HL-60 (cell line): Measurements from ENCODE around the gene TTC16.
A peak's percentile ranks its signal among the peaks of the same experiment; 100 is the strongest.

ENCODE experiments used
- DNase-seq, 2 experiments: peaks; one replicate each; pipeline ENCODE4 v3.0.0-alpha.2; 2010 to 2020; ENCODE audit warnings: low read depth in 1 of 2, low spot score in 1 of 2
- H3K27ac ChIP-seq: fragments of 250-450 bp; sonication (Bioruptor Pico); replicated peaks from 2 replicates; pipeline ENCODE4 v1.5.1; 2020; ENCODE audit warnings: mild to moderate bottlenecking, moderate library complexity
- H3K27me3 ChIP-seq: fragments of 250-450 bp; sonication (Bioruptor Pico); 2 replicates; pipeline ENCODE4 v1.5.1; 2021; ENCODE audit warnings: mild to moderate bottlenecking, moderate library complexity; ENCODE audit not compliant: insufficient read depth, poor library complexity, severe bottlenecking
- H3K4me3 ChIP-seq: replicated peaks from 2 replicates; pipeline ENCODE4 v1.5.1; 2011; ENCODE audit warnings: mild to moderate bottlenecking, control low read depth, low read length; ENCODE audit not compliant: insufficient read depth
- GABPA ChIP-seq: IDR thresholded peaks from 2 replicates; pipeline ENCODE4 v1.6.1; 2012; ENCODE audit warnings: low read depth
- POLR2AphosphoS5 ChIP-seq: IDR thresholded peaks from 2 replicates; pipeline ENCODE4 v1.6.1; 2012; ENCODE audit warnings: low read depth
- REST ChIP-seq: IDR thresholded peaks from 2 replicates; pipeline ENCODE4 v1.6.1; 2012; ENCODE audit warnings: low read depth; ENCODE audit not compliant: insufficient replicate concordance
- SPI1 ChIP-seq: IDR thresholded peaks from 2 replicates; pipeline ENCODE4 v1.6.1; 2012; ENCODE audit warnings: low read depth, mild to moderate bottlenecking, borderline replicate concordance
- TF ChIP-seq, protein P1 (sequence below): IDR thresholded peaks from one replicate; pipeline ENCODE4 v1.5.1; 2011; ENCODE audit warnings: low read length, control low read depth, inconsistent platforms; ENCODE audit not compliant: insufficient read depth

The TTC16 gene

DNA sequence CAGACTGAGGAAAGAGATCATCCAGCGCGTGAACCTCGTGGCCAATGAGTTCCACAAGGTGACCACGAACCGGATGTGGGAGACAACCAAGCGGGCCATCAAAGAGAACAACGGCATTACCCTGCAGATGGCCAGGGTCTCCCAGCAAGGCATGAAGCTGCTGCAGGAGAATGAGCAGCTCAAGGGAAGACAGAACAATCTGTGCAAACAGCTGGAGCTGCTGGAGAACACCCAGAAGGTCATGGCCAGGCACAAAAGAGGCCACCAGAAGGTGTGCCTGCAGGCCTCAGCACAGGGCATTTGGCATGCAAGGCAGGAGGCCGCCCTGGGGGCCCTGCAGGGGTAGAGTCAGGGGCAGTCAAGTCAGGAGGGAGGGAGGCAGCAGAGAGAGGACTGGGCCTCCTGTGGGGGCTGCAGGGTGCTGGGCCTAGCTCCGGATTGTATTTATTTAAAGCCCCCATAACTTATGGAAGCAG, 4.6 kb upstream of the TTC16 start:
- Histone ChIP-seq H3K27ac (no peak overlapping the region), H3K27me3 (no peaks in the 10 kb centered on the region), H3K4me3 (no peak overlapping the region)
- TF ChIP-seq GABPA (no peak), SPI1 (no peak), REST (no peak), POLR2AphosphoS5 (peak; percentile 81)
- DNase-seq = peak; percentile 75 to 84

GRCh38 chr9:127711831-127712274, 4.0 kb upstream of the TTC16 start:
- H3K27me3 ChIP-seq = no peaks in the 10 kb centered on the region
- DNase-seq = peak in 1 of 2 experiments; percentile 57
- TF ChIP-seq SPI1 = peak; percentile 74
- TF ChIP-seq, protein P1, sequence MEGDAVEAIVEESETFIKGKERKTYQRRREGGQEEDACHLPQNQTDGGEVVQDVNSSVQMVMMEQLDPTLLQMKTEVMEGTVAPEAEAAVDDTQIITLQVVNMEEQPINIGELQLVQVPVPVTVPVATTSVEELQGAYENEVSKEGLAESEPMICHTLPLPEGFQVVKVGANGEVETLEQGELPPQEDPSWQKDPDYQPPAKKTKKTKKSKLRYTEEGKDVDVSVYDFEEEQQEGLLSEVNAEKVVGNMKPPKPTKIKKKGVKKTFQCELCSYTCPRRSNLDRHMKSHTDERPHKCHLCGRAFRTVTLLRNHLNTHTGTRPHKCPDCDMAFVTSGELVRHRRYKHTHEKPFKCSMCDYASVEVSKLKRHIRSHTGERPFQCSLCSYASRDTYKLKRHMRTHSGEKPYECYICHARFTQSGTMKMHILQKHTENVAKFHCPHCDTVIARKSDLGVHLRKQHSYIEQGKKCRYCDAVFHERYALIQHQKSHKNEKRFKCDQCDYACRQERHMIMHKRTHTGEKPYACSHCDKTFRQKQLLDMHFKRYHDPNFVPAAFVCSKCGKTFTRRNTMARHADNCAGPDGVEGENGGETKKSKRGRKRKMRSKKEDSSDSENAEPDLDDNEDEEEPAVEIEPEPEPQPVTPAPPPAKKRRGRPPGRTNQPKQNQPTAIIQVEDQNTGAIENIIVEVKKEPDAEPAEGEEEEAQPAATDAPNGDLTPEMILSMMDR = no peak
- no peak overlapping the region for H3K4me3 ChIP-seq
- H3K27ac ChIP-seq = no peak overlapping the region

- TF ChIP-seq GABPA (no peak), POLR2AphosphoS5 (no peak), SPI1 (no peak), REST (no peak)
- TF ChIP-seq, protein P1 = no peak
- Histone ChIP-seq H3K4me3 (no peak overlapping the region), H3K27me3 (no peaks in the 10 kb centered on the region), H3K27ac (no peak overlapping the region)
- no peak for DNase-seq
These were observed 3.5 kb upstream of the TTC16 start for GRCh38 chr9:127712371-127712770.

DNA sequence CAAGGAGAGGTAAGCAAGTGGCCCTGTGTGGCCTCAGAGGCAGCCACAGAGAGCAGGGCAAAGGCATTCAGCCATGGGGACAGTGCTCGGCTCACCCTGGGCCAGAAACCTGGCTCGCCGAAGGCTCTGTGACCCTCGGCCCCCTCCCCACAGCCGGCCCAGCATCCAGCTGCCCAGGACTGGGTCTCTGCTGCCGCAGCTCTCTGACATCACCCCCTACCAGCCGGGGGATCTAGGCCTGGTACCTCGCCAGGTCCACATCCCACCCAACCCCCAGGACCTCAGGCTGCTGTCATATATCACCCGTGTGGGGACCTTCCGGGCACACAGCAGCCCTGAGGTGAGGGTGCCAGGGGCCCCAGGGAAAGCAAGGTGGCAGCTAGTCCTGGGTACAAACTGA, 3.0 kb upstream of the TTC16 start:
- Histone ChIP-seq H3K27me3 (no peaks in the 10 kb centered on the region), H3K27ac (no peak overlapping the region), H3K4me3 (no peak overlapping the region)
- no peak for DNase-seq
- no peak for TF ChIP-seq POLR2AphosphoS5
- no peak for TF ChIP-seq GABPA
- no peak for TF ChIP-seq REST
